Body of pancreas (tissue), 4 donors: ENCODE measurements around the gene CSAG3.
"Not testable (repeated sequence)": the region's sequence is repeated elsewhere in the genome, so short reads cannot be mapped to it uniquely, and the experiment has no call there.

ENCODE experiments used
- CTCF ChIP-seq, 7 experiments: fragments of 450-650 bp in 4 of 7; fragments of 200-600 bp in 3 of 7; sonication (generic) in 3 of 7; IDR thresholded peaks; one replicate each; pipeline ENCODE4 v1.5.1; 2016 to 2019; ENCODE audit warnings: antibody characterized with exemption in 7 of 7
- POLR2A ChIP-seq, 3 donors: fragments of 450-650 bp; IDR thresholded peaks; one replicate each; pipeline ENCODE4 v1.6.1; 2016; ENCODE audit warnings: antibody characterized with exemption in 3 of 3, mild to moderate bottlenecking in 2 of 3

DNA sequence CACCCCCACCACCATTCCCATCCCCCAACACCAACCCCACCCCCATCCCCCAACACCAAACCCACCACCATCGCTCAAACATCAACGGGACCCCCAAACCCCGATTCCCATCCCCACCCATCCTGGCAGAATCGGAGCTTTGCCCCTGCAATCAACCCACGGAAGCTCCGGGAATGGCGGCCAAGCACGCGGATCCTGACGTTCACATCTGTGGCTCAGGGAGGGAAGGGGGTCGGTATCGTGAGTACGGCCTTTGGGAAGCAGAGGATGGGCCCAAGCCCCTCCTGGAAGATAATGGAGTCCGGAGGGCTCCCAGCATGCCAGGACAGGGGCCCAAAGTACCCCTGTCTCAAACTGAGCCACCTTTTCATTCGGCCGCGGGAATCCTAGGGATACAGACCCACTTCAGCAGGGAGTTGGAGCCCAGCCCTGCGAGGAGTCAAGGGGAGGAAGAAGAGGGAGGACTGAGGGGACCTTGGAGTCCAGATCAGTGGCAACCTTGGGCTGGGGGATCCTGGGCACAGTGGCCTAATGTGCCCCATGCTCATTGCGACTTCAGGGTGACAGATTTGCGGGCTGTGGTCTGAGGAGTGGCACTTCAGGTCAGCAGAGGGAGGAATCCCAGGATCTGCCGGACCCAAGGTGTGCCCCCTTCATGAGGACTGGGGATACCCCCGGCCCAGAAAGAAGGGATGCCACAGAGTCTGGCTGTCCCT is 24.7 kb upstream of the CSAG3 start:
- TF ChIP-seq CTCF, POLR2A (IDR thresholded peaks at IDR 0.05): not testable (repeated sequence)
